HL-60 (cell line): ENCODE results near the gene CLEC4F.

Experiments
- DNase-seq, 2 experiments: peaks; one replicate each; pipeline ENCODE4 v3.0.0-alpha.2; 2010 to 2020; ENCODE audit warnings: low read depth in 1 of 2, low spot score in 1 of 2
- H3K27ac ChIP-seq: fragments of 250-450 bp; sonication (Bioruptor Pico); replicated peaks from 2 replicates; pipeline ENCODE4 v1.5.1; 2020; ENCODE audit warnings: mild to moderate bottlenecking, moderate library complexity
- H3K27me3 ChIP-seq: fragments of 250-450 bp; sonication (Bioruptor Pico); 2 replicates; pipeline ENCODE4 v1.5.1; 2021; ENCODE audit warnings: mild to moderate bottlenecking, moderate library complexity; ENCODE audit not compliant: insufficient read depth, poor library complexity, severe bottlenecking
- H3K4me3 ChIP-seq: replicated peaks from 2 replicates; pipeline ENCODE4 v1.5.1; 2011; ENCODE audit warnings: mild to moderate bottlenecking, control low read depth, low read length; ENCODE audit not compliant: insufficient read depth
- GABPA ChIP-seq: IDR thresholded peaks from 2 replicates; pipeline ENCODE4 v1.6.1; 2012; ENCODE audit warnings: low read depth
- POLR2AphosphoS5 ChIP-seq: IDR thresholded peaks from 2 replicates; pipeline ENCODE4 v1.6.1; 2012; ENCODE audit warnings: low read depth
- SPI1 ChIP-seq: IDR thresholded peaks from 2 replicates; pipeline ENCODE4 v1.6.1; 2012; ENCODE audit warnings: low read depth, mild to moderate bottlenecking, borderline replicate concordance
- TF ChIP-seq, protein P1 (sequence below): IDR thresholded peaks from 2 replicates; pipeline ENCODE4 v1.6.1; 2012; ENCODE audit warnings: low read depth; ENCODE audit not compliant: insufficient replicate concordance
- TF ChIP-seq, protein P2 (sequence below): IDR thresholded peaks from one replicate; pipeline ENCODE4 v1.5.1; 2011; ENCODE audit warnings: low read length, control low read depth, inconsistent platforms; ENCODE audit not compliant: insufficient read depth

CLEC4F gene

GRCh38 chr2:70835643-70836042 lies 15.2 kb upstream of the CLEC4F start, which contains the start of gene CD207:
Gene CD207 (minus strand): TSS chr2:70835816. CDS start chr2:70835776, 40 bp downstream.
- Histone ChIP-seq H3K4me3 (no peak within 1 kb of the TSS), H3K27ac (no peak within 1 kb of the TSS), H3K27me3 (no peaks in the 10 kb centered on the region)
- TF ChIP-seq POLR2AphosphoS5, result no peak
- TF ChIP-seq, protein P1, sequence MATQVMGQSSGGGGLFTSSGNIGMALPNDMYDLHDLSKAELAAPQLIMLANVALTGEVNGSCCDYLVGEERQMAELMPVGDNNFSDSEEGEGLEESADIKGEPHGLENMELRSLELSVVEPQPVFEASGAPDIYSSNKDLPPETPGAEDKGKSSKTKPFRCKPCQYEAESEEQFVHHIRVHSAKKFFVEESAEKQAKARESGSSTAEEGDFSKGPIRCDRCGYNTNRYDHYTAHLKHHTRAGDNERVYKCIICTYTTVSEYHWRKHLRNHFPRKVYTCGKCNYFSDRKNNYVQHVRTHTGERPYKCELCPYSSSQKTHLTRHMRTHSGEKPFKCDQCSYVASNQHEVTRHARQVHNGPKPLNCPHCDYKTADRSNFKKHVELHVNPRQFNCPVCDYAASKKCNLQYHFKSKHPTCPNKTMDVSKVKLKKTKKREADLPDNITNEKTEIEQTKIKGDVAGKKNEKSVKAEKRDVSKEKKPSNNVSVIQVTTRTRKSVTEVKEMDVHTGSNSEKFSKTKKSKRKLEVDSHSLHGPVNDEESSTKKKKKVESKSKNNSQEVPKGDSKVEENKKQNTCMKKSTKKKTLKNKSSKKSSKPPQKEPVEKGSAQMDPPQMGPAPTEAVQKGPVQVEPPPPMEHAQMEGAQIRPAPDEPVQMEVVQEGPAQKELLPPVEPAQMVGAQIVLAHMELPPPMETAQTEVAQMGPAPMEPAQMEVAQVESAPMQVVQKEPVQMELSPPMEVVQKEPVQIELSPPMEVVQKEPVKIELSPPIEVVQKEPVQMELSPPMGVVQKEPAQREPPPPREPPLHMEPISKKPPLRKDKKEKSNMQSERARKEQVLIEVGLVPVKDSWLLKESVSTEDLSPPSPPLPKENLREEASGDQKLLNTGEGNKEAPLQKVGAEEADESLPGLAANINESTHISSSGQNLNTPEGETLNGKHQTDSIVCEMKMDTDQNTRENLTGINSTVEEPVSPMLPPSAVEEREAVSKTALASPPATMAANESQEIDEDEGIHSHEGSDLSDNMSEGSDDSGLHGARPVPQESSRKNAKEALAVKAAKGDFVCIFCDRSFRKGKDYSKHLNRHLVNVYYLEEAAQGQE, result no peak
- TF ChIP-seq, protein P2, sequence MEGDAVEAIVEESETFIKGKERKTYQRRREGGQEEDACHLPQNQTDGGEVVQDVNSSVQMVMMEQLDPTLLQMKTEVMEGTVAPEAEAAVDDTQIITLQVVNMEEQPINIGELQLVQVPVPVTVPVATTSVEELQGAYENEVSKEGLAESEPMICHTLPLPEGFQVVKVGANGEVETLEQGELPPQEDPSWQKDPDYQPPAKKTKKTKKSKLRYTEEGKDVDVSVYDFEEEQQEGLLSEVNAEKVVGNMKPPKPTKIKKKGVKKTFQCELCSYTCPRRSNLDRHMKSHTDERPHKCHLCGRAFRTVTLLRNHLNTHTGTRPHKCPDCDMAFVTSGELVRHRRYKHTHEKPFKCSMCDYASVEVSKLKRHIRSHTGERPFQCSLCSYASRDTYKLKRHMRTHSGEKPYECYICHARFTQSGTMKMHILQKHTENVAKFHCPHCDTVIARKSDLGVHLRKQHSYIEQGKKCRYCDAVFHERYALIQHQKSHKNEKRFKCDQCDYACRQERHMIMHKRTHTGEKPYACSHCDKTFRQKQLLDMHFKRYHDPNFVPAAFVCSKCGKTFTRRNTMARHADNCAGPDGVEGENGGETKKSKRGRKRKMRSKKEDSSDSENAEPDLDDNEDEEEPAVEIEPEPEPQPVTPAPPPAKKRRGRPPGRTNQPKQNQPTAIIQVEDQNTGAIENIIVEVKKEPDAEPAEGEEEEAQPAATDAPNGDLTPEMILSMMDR, result no peak
- no peak for TF ChIP-seq GABPA
- peak; percentile 54; the same call in 1 of the 2 replicates for TF ChIP-seq SPI1
- DNase-seq, result no peak

- no peak for DNase-seq
- H3K27ac ChIP-seq, result no peak overlapping the region
- no peaks in the 10 kb centered on the region for H3K27me3 ChIP-seq
- TF ChIP-seq, protein P2, result no peak
- TF ChIP-seq POLR2AphosphoS5 (no peak), GABPA (no peak), SPI1 (no peak)
- TF ChIP-seq, protein P1, result no peak
- H3K4me3 ChIP-seq, result no peak overlapping the region
These were observed 14.5 kb upstream of the CLEC4F start for GRCh38 chr2:70834881-70835280.

- DNase-seq, result no peak
- TF ChIP-seq SPI1 (no peak), GABPA (no peak), POLR2AphosphoS5 (no peak)
- TF ChIP-seq, protein P1, result no peak
- TF ChIP-seq, protein P2, result no peak
- H3K4me3 ChIP-seq, result no peak overlapping the region
These were observed 13.7 kb upstream of the CLEC4F start for GRCh38 chr2:70834106-70834505.

More at GRCh38 chr2:70834106-70834505, 13.7 kb upstream of the CLEC4F start:
- no peaks in the 10 kb centered on the region for H3K27me3 ChIP-seq
- H3K27ac ChIP-seq, result no peak overlapping the region
